ENCODE measurements around the gene GPR108. TPM values are rescaled to one million over a fixed set of nuclear protein-coding genes. Genes with fewer than 3 reads are reported as not detected.

Gene GPR108
- polyA plus RNA-seq, 1 donor (not counting 4 experiments of a cell fraction or from before 2014, with no cell fraction given): 57.7 TPM

GRCh38 chr19:6705931-6706632, 31.3 kb downstream of the GPR108 start:
- Histone ChIP-seq H3K27me3 (ENCODE audit: control insufficient read depth, extremely low read depth, insufficient read depth, low read length) (peaks cover 17% of the 10 kb centered on the region), H3K4me2 (ENCODE audit: control insufficient read depth, extremely low read depth, insufficient read depth, low read depth, low read length) (no peak overlapping the region), H3K9me3 (ENCODE audit: control insufficient read depth, low read depth, low read length) (no peaks in the 10 kb centered on the region), H3K4me1 (ENCODE audit: control insufficient read depth, extremely low read depth, insufficient read depth, low read length) (no peaks in the 10 kb centered on the region), H3K4me3 (ENCODE audit: control insufficient read depth in 2 of 3, extremely low read depth in 1 of 3, insufficient read depth in 2 of 3, low read depth in 1 of 3, low read length in 3 of 3) (no peak overlapping the region), H3K27ac (ENCODE audit: control insufficient read depth, insufficient read depth, low read length) (no peak overlapping the region), H2AFZ (ENCODE audit: control insufficient read depth, low read length) (no peak overlapping the region), H4K20me1 (ENCODE audit: control insufficient read depth, extremely low read depth, insufficient read depth, low read length) (no peaks in the 10 kb centered on the region), H3K36me3 (ENCODE audit: control insufficient read depth in 2 of 2, extremely low read depth in 1 of 2, insufficient read depth in 2 of 2, low read length in 2 of 2) (no peaks in the 10 kb centered on the region), H3K9me1 (ENCODE audit: control insufficient read depth, extremely low read depth, insufficient read depth, low read length) (no peaks in the 10 kb centered on the region), H3K79me2 (ENCODE audit: control insufficient read depth, insufficient read depth, low read length) (no peaks in the 10 kb centered on the region), H3K9ac (ENCODE audit: control insufficient read depth, extremely low read depth, insufficient read depth, low read length) (no peak overlapping the region)
- DNase-seq (ENCODE audit: low read depth, low spot score) (no peak), FAIRE-seq (no peak)
- dilution Hi-C loops (cut with MboI; ENCODE audit: extremely low pct_ligation_motif_present, low sequenced_read_pairs): no loop called here
- TF ChIP-seq EZH2 (IDR thresholded peaks at IDR 0.05; ENCODE audit: low read length): no peak
- no peak for TF ChIP-seq CTCF (optimal IDR thresholded peaks at IDR 0.05 in 1 of 3, IDR thresholded peaks at IDR 0.05 in 1 of 3, conservative IDR thresholded peaks at IDR 0.05 in 1 of 3; ENCODE audit: extremely low read depth in 1 of 3, insufficient read depth in 2 of 3, low read length in 3 of 3)

GRCh38 chr19:6700586-6701316, 36.6 kb downstream of the GPR108 start:
- Histone ChIP-seq H4K20me1 (ENCODE audit: control insufficient read depth, extremely low read depth, insufficient read depth, low read length) (no peaks in the 10 kb centered on the region), H3K27me3 (ENCODE audit: control insufficient read depth, extremely low read depth, insufficient read depth, low read length) (no peaks in the 10 kb centered on the region), H3K9me3 (ENCODE audit: control insufficient read depth, low read depth, low read length) (no peaks in the 10 kb centered on the region), H3K9ac (ENCODE audit: control insufficient read depth, extremely low read depth, insufficient read depth, low read length) (no peak overlapping the region), H2AFZ (ENCODE audit: control insufficient read depth, low read length) (no peak overlapping the region), H3K4me1 (ENCODE audit: control insufficient read depth, extremely low read depth, insufficient read depth, low read length) (no peaks in the 10 kb centered on the region), H3K4me3 (ENCODE audit: control insufficient read depth in 2 of 3, extremely low read depth in 1 of 3, insufficient read depth in 2 of 3, low read depth in 1 of 3, low read length in 3 of 3) (no peak overlapping the region), H3K79me2 (ENCODE audit: control insufficient read depth, insufficient read depth, low read length) (no peaks in the 10 kb centered on the region), H3K9me1 (ENCODE audit: control insufficient read depth, extremely low read depth, insufficient read depth, low read length) (no peaks in the 10 kb centered on the region), H3K36me3 (ENCODE audit: control insufficient read depth in 2 of 2, extremely low read depth in 1 of 2, insufficient read depth in 2 of 2, low read length in 2 of 2) (no peaks in the 10 kb centered on the region), H3K27ac (ENCODE audit: control insufficient read depth, insufficient read depth, low read length) (no peak overlapping the region), H3K4me2 (ENCODE audit: control insufficient read depth, extremely low read depth, insufficient read depth, low read depth, low read length) (no peak overlapping the region)
- TF ChIP-seq EZH2 (IDR thresholded peaks at IDR 0.05; ENCODE audit: low read length) (no peak), CTCF (optimal IDR thresholded peaks at IDR 0.05 in 1 of 3, IDR thresholded peaks at IDR 0.05 in 1 of 3, conservative IDR thresholded peaks at IDR 0.05 in 1 of 3; ENCODE audit: extremely low read depth in 1 of 3, insufficient read depth in 2 of 3, low read length in 3 of 3) (no peak)
- no peak for FAIRE-seq
- DNase-seq (ENCODE audit: low read depth, low spot score): no peak
- dilution Hi-C loops (cut with MboI; ENCODE audit: extremely low pct_ligation_motif_present, low sequenced_read_pairs): no loop called here

Measured in keratinocyte (primary cell).